ENCODE measurements around the gene CD244.
"Not testable (repeated sequence)": the region's sequence is repeated elsewhere in the genome, so short reads cannot be mapped to it uniquely, and the experiment has no call there.

CD244 gene

GRCh38 chr1:160877221-160877620 is 14.5 kb upstream of the CD244 start:
- DNase-seq: no peak

DNA sequence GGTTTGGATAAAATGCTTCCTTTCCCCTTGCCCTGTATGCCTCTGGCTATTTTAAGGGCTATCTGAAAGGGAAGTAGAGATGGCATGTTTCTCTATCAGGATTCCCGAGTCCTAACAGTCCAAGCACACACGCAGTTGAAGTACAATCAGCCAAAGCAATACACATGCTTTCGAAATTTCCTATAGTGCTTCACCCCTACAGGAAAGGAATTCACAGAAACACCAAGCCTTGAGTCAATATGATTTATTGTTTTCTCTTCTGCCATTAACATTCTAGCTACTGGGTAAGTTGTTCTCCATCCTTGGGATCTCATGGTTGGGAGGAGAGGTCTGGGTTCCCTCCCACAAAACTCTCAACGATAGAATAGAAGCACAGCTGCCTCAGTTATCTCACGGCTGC is 13.6 kb upstream of the CD244 start:
- DNase-seq: no peak

DNA sequence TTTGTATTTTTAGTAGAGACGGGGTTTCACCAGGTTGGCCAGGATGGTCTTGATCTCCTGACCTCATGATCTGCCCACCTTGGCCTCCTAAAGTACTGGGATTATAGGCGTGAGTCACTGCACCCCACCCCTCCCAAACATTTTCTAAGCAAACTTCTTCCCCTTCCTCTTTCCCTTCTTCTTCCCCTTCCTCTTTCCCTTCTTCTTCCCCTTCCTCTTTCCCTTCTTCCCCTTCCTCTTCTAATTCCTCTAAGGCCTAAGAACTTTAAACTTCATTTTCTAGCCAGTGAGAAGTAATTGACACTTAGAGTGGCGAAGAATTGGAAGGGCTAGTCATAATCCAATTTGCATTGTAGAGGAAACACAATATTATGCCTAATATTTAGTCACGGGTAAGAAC is 12.9 kb upstream of the CD244 start:
- not testable (repeated sequence) for DNase-seq

- DNase-seq: no peak
Observed at GRCh38 chr1:160874935-160875334, 12.2 kb upstream of the CD244 start.

DNA sequence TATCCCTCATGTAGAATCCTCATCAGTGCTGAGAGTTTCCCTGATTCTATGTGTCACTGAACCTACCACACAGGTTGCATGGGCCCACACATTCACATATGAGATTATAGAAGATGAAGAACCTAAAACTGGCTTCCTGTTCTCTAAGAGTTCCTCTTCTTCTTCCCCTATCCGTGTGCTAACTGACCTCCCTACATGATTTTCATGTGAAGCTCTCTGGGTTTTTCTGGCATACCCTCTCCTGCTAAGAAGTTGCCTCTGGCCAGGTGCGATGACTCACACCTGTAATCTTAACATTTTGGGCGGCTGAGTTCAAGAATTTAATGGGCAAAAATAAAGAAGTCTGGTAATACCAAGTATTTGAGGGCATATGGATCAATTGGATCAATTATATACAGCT is 5.5 kb upstream of the CD244 start:
- DNase-seq: no peak

DNA sequence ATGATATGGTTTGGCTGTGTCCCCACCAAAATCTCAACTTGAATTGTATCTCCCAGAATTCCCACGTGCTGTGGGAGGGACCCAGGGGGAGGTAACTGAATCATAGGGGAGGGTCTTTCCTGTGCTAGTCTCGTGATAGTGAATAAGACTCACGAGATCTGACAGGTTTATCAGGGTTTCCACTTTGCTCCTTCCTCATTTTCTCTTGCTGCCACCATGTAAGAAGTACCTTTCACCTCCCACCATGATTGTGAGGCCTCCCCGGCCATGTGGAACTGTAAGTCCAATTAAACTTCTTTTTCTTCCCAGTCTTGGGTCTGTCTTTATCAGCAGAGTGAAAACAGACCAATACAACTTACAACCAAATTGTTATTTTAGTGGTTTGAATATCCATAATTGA is 5.0 kb upstream of the CD244 start:
- DNase-seq: not testable (repeated sequence)

DNA sequence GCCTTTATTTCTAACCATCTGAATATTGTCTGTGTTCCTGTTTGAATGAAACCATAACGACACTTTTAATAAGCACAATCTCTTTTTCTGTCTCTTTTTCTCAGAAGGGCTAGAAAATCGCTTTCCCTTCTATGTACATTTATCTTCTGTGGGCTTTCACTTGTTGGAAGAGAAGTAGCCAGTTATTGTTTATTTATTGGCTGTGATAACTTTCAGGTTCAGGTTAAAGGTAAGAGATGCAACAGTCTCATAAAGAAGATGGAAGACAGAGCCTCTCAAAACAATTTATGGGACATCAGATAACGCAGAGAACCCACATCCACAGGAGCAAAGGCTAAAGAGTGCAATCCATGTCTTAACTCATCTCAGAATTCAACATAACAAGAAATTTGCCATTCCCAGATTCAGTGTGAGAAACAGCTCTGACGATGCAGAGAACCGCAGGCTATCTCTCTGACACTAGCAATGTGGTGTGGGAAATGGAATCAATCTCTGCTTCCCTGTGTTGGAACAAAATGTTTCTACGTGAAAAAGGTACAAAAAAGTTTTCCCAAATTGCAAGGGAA is 4.1 kb upstream of the CD244 start:
- DNase-seq: no peak

GRCh38 chr1:160866001-160866694 is 3.5 kb upstream of the CD244 start:
- no peak for DNase-seq

- no peak for DNase-seq
Observed at GRCh38 chr1:160865337-160865736, 2.6 kb upstream of the CD244 start.

GRCh38 chr1:160864173-160864572 is 1.5 kb upstream of the CD244 start:
- no peak for DNase-seq

DNA sequence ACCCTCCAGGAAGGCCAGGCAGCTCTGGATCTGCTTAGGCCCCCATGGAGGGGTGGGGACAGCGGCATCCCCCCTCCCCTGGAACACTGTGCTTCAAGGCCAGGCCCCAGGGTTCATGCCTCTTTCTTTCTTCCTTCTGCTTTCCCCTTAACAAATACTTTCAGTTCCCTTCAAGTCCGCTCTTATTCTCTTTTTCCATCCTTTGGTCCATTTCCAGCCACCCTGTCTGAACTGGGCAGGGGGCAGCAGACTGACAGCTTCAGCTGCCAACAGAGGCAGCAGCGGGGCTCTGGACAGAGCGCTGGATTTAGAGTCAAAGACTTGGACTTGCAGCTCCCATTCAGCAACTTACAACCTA is 1.1 kb upstream of the CD244 start:
- no peak for DNase-seq

GRCh38 chr1:160863061-160863773 is 530 bp upstream of the CD244 start:
- no peak for DNase-seq

- no peak for DNase-seq
Observed at GRCh38 chr1:160860840-160861505, 1.7 kb downstream of the CD244 start.

DNA sequence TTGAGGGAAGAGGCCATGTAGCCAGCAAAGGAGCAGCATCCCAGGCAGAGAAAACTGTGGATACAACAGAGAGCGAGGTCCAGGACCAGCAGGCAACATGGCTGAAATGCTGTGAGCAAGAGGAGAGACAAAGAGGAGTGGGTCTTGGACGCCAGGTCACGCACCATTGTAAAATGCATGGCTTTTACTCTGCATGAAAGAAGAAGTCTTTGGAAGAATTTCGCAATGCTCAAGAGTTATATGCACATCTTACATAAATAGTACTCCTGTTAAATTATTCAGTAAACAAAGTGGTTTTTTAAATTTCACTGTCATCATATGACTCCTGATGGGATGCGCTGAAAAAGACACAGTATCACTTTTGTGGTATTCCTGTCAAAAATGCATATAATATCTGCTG is 3.5 kb downstream of the CD244 start:
- no peak for DNase-seq

DNA sequence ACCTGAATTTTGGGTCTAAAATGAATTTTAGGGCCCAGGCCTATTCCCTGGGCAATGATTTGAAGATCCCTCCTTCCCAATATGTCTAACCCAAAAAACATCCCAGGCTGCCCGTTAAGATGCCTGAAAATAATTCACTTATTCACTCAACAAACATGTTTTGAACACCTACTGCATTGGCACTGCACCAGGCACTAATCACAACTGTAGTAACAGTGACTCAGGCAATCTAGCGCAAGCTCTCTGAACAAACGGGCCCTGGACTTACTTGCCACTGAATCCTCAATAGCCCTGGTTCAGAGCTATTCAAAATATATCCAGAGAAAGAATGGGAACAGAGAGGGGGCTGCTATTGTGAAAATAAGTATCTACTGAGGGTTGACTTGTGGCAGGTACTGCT is 4.2 kb downstream of the CD244 start:
- no peak for DNase-seq

GRCh38 chr1:160858097-160858496 is 4.6 kb downstream of the CD244 start:
- DNase-seq: no peak

DNA sequence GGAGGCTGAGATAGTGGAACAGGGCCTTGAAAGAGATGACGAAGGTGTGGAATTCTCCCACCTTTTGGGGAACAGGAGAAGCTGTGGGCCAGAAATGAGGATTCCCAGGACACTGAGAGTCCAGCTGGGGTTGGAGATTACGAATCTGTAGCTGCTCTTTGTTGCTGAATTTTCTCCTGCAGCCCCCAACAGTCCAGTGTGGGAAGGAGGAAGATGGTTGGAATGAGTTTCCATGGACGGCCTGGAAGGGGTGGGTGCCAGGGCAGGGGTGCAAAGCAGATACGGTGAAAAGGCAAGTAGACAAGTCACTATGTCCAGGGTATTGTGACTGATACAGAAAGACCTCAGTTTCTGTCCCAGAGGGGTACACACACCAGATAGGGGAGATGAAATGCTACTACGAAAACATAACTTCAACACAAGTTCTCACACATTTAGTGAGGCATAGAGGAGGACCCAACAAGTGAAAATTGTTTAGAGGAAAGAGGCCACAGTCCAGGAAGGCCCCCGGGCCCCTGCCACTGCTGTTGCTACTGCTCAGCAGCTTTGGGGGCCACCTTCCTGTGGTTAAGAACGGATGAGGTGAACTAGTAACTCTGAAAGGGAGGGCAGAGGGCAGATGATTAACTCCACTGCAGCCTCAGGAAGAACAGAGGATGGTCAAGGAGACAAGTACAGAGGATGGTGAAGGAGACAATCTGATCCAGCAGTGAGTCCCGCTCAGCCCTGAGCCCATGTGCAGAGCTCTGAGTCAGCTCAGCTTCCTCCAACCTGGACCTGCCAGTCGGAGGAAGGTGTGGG is 7.3 kb downstream of the CD244 start:
- no peak for DNase-seq

DNA sequence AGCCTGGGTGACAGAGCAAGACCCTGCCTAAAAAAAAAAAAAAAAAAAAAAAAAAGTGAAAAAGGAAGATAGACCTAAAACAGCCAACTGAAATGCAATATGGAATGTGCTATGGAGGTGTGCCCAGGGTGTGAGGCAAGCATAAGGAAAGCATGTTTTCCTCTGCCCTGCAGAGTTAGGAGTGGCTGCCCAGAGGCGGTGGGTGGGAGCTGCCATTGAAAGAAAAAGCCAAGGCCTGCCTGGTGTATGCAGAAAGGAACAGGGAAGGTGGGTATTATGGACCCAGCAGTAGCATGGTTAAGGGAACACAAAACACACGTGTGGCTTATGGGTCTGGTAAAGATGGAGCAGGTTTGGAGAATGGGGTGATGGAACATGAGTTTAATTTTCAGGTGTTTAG is 8.9 kb downstream of the CD244 start:
- DNase-seq: no peak

DNA sequence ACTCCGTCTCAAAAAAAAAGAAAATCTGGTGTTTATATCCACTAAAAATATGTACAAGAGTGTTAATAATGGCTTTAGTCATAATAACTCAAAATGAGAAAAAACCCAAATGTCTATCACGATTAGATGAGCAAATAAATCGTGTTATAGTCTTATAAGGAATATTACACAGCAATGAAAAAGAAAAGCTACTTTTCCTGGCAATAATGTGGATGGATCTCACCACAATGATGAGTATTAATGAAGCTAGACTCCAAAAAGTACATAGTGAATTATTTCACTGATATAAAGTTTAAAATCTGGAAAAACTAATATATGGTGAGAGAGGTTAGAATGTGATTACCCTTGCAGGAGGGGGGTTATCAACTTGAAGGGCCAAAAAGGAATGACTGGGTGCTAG is 9.7 kb downstream of the CD244 start:
- no peak for DNase-seq

DNA sequence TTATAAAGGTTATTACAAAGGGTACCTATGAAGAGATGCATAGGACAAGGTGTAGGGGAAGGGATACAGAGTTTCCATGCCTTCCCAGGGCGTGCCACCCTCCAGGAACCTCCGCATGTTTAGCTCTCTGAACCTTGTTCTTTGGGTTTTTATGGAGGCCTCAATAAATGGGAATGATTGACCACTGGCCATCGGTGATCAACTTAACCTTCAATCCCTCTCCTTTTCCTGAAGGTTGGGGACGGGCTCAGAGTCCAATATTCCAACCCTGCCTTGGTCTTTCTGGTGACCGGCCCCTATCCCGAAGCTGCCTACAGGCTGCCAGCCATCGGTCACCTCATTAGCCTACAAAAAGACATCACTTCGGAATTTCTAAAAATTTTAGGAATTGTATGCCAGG is 11.7 kb downstream of the CD244 start:
- DNase-seq: no peak

GRCh38 chr1:160850541-160850940 is 12.1 kb downstream of the CD244 start:
- DNase-seq: no peak

DNA sequence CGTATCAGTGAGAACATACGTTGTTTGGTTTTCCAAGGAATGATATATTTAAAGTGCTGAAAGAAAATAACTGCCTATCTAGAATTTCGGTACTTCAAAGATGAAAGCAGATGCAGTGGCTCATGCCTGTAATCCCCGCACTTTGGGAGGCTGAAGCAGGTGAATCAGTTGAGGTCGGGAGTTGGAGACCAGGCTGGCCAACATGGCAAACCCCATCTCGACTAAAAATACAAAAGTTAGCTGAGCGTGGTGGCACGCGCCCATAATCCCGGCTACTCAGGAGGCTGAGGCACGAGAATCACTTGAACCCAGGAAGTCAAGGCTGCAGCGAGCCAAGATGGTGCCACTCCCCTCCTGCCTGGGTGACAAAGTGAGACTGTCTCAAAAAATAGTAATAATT is 16.4 kb downstream of the CD244 start:
- DNase-seq: no peak
